HG02981 (cell line): ENCODE results near the gene AGXT2.
"Not testable (repeated sequence)": the region's sequence is repeated elsewhere in the genome, so short reads cannot be mapped to it uniquely, and the experiment has no call there.

ENCODE experiments used
- ATAC-seq: cut with Tn5 transposase; IDR thresholded peaks from one replicate; pipeline ENCODE4 v1.9.1; 2021; ENCODE audit warnings: mild to moderate bottlenecking, moderate library complexity; ENCODE audit not compliant: unreplicated experiment

AGXT2 gene

GRCh38 chr5:35056686-35057085, 8.9 kb upstream of the AGXT2 start:
- no peak for ATAC-seq

GRCh38 chr5:35052838-35053237, 5.1 kb upstream of the AGXT2 start:
- no peak for ATAC-seq

DNA sequence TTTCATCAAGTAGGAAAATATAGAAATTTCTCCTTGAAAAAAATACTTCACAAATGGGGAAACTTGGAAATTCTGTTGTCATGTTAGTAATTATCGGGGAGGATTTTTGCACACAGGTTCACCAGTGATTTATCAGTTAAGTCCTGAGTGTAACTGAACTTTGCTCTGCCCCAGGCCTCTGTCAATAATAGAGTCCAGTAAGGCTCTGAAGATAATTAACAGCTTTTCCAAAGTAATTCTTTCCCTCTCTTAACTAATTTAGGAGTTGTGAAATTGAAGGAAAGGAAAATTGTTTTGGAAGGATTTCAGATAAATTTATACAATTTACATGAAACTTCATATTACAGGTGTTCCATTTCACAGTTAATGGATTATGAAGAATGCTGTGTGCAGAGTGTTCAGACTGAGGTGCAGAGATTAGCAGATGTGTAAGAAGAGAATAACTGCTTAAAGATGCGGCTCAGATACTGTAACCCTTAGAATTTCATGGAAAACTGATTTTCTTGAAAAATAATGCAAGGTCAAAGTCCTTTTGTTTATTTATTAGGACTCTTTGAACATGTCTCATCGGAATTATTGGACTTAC, 2.9 kb upstream of the AGXT2 start:
- ATAC-seq, result no peak

GRCh38 chr5:35048910-35049309, 1.2 kb upstream of the AGXT2 start:
- ATAC-seq, result no peak

GRCh38 chr5:35046774-35047173, 975 bp downstream of the AGXT2 start:
- ATAC-seq, result no peak

- no peak for ATAC-seq
Observed at GRCh38 chr5:35045280-35045679, 2.5 kb downstream of the AGXT2 start.

DNA sequence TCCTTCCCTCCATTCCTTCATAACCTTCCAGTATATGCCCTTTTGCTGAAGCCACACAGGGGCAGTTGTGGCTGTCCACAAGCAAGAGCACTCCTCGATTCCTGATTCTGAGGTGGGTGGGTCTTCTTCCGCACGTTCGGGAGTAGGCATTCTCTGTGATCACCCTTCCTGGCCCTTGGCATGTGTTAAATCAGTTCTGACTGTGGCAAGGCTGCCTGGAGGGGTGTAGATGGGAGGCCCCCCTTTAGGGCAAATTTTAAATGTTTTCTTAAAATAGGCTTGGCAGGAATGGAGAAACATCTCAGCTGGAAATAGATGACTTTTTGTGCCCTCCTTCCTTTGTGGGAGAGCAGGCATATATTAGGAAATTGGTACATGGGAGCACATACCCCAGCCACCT, 3.1 kb downstream of the AGXT2 start:
- no peak for ATAC-seq

GRCh38 chr5:35042781-35043180, 5.0 kb downstream of the AGXT2 start:
- ATAC-seq, result no peak

- no peak for ATAC-seq
Observed at GRCh38 chr5:35041261-35041660, 6.5 kb downstream of the AGXT2 start.

- ATAC-seq, result no peak
Observed at GRCh38 chr5:35038891-35039290, 8.9 kb downstream of the AGXT2 start.

GRCh38 chr5:35036536-35036935, 11.2 kb downstream of the AGXT2 start:
- ATAC-seq, result no peak

DNA sequence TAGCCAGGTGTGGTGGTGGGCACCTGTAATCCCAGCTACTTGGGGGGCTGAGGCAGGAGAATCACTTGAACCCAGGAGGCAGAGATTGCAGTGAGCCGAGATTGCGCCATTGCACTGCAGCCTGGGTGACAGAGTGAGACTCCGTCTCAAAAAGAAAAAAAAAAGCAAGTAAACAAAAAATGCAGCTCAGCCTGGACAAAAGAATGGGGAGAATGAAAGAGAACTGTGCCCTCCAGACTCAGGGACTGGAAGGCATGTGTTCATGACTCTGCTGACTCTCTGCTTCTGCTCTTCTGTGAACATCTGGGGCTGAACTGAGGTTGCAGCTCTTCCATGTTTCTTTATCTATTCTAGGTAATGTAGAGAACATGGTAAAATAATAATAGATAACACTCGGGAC, 11.8 kb downstream of the AGXT2 start:
- ATAC-seq, result not testable (repeated sequence)

DNA sequence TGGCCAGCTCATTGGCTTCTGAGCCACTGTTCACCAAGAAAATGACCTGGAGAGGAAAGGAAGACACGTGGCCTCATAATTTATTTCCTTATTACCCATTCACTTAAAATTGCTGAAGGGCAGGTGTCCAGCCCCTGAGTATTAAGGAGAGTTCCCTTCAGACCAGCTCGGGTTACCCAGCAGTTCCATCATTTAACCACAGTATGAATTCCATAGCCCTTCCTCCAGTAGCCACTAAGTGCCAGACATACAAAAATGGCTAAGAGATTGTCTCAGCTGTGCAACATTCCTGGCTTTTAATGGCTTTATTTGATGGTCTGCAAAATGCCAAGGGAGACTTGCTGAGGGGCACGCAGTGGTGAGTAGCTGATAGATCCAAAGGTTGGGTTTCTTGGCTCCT, 12.5 kb downstream of the AGXT2 start:
- no peak for ATAC-seq

GRCh38 chr5:35032356-35032755, 15.4 kb downstream of the AGXT2 start:
- no peak for ATAC-seq

DNA sequence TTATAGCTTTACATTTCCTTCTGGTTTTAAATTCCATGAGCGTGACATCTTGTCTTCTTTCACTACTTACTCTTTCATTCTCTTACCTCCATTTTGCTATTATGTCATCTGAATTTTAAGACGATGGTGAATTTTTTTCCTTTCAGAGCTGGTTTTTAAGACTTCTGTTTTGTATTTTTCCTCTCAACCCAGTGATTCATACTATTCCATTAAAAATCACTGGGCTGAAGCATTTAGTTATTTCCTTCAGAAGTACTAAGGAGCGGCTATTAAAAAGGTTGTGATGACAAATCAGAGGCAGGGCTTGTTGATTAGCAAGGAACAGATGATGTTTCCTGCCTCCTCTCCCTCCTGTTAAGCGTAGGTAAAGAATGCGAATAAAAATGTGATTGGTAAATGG, 16.5 kb downstream of the AGXT2 start:
- no peak for ATAC-seq

DNA sequence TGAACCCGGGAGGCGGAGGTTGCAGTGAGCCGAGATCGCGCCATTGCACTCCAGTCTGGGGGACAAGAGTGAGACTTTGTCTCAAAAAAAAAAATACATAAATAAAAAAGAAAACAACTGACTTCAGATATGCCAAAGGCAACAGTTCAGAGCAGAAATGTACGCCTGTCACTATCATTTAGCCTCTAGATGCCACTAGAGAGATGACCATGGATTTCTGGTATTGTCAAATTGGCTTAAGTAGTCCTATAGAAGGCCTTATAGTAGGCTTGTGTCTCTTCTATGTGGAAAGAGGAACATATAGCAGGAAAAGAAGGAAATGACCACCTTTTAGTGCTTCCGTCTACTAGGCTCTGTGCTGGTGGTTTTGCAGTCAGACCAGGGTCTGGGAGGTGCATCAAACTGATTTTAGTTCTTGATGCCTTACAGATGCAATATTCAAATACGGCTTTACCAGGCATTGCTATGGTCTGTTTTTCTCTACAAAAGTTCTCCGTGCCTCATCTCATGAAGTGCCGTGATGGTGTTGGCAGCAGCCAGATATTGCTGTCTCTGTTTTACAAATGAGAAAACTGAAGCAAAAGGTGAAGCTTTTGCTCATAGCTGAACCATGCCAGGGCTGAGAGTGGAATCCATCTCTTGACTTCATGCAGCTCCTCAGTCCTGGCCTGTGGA, 17.2 kb downstream of the AGXT2 start:
- no peak for ATAC-seq

DNA sequence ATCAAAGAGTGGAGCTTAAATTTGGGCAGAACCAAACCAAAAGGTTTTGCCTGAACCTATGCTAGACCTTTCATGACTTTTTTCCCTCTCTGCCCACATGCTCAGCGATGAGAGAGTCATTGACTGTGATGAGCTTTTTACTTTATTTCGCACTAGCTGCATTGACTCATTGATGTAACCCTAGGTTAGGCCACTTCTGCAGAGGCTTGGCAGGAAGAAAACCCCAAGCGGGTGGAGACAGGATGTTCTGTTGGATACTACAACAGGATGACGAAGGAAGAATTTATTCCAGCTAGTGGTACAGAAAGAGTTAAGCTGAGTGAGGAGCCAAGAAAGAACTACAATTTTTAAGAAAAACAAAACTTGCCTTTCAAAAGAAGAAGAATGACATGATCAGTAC, 18.4 kb downstream of the AGXT2 start:
- ATAC-seq, result no peak

GRCh38 chr5:35026941-35027340, 20.8 kb downstream of the AGXT2 start:
- ATAC-seq, result no peak

GRCh38 chr5:35026280-35026840, 21.4 kb downstream of the AGXT2 start:
- ATAC-seq, result no peak

DNA sequence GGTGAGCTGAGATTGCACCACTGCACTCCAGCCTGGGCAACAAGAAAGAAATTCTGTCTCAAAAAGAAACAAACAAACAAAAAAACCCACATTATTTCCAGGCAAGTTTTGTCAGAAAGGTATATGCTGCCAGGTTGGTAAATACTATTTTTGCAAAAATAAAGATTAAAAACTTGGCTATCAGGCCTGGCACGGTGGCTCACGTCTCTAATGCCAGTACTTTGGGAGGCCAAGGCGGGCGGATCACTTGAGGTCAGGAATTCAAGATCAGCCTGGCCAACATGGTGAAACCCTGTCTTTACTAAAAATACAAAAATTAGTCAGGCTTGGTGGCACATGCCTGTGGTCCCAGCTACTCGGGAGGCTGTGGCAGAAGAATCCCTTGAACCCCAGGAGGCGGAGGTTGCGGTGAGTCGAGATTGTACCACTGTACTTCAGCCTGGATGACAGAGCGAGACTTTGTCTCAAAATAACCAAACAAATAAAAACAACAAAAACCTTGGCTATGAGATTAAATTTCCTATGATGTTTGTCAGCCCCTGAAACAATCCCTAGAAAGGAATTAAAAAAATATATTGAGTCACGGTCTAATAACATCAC, 22.7 kb downstream of the AGXT2 start:
- ATAC-seq, result no peak

GRCh38 chr5:35023391-35024178, 24.2 kb downstream of the AGXT2 start:
- ATAC-seq, result no peak
